Hematopoietic multipotent progenitor cell treated with erythropoietin and hydrocortisone succinate and interleukin-3 and kit ligand, for 15 days (in vitro differentiated cells): ENCODE results near the gene JUP.
"Not testable (repeated sequence)": the region's sequence is repeated elsewhere in the genome, so short reads cannot be mapped to it uniquely, and the experiment has no call there.

Experiments used
- DNase-seq: peaks from one replicate; pipeline ENCODE4 v3.0.0-alpha.2; 2015; ENCODE audit warnings: low spot score

The JUP gene

GRCh38 chr17:41786227-41787020 lies at the start of gene JUP:
Gene JUP (minus strand): TSS chr17:41786711. CDS start chr17:41771854, 14,857 bp downstream.
- DNase-seq = peak; percentile 87

- no peak for DNase-seq
Observed at GRCh38 chr17:41835800-41836549, 49.5 kb upstream of the JUP start, which contains the start of gene NT5C3B. Gene NT5C3B (minus strand): TSS chr17:41836232. CDS start chr17:41836193, 39 bp downstream.

GRCh38 chr17:41835214-41835799 lies 48.8 kb upstream of the JUP start:
- DNase-seq = no peak

GRCh38 chr17:41829961-41830360 lies 43.5 kb upstream of the JUP start:
- not testable (repeated sequence) for DNase-seq

GRCh38 chr17:41825175-41825845 lies 38.8 kb upstream of the JUP start:
- no peak for DNase-seq

- DNase-seq = no peak
Observed at GRCh38 chr17:41824086-41824485, 37.6 kb upstream of the JUP start.

- no peak for DNase-seq
Observed at GRCh38 chr17:41823580-41823979, 37.1 kb upstream of the JUP start.

- no peak for DNase-seq
Observed at GRCh38 chr17:41823141-41823524, 36.6 kb upstream of the JUP start.

GRCh38 chr17:41822216-41823140 lies 36.0 kb upstream of the JUP start:
- no peak for DNase-seq

- DNase-seq = no peak
Observed at GRCh38 chr17:41821776-41822175, 35.3 kb upstream of the JUP start.

GRCh38 chr17:41818024-41818423 lies 31.5 kb upstream of the JUP start:
- DNase-seq = no peak

- no peak for DNase-seq
Observed at GRCh38 chr17:41816637-41817320, 30.3 kb upstream of the JUP start.

GRCh38 chr17:41814195-41814594 lies 27.7 kb upstream of the JUP start:
- no peak for DNase-seq

- DNase-seq = no peak
Observed at GRCh38 chr17:41813699-41814124, 27.2 kb upstream of the JUP start.

- no peak for DNase-seq
Observed at GRCh38 chr17:41813152-41813680, 26.7 kb upstream of the JUP start.

- DNase-seq = no peak
Observed at GRCh38 chr17:41812381-41813151, 26.1 kb upstream of the JUP start, which contains the start of gene FKBP10. Gene FKBP10 (plus strand): TSS chr17:41813004. CDS start chr17:41813035, 31 bp downstream.

GRCh38 chr17:41811549-41812380 lies 25.3 kb upstream of the JUP start, which contains the start of gene P3H4:
Gene P3H4 (minus strand): TSS chr17:41811949. CDS start chr17:41811915, 34 bp downstream.
- no peak for DNase-seq
